ENCODE data around the gene HSPG2.

GRCh38 chr1:21875621-21876063 is 61.5 kb downstream of the HSPG2 start:
- TF ChIP-seq CTCF (conservative IDR thresholded peaks at IDR 0.05; ENCODE audit: low read length) (no peak), EZH2phosphoT487 (IDR thresholded peaks at IDR 0.05; ENCODE audit: borderline replicate concordance, low read depth, low read length) (no peak)
